WI38 (cell line): ENCODE data around the gene FCHO1.

Experiments used
- H3K4me3 ChIP-seq: 2 replicates; pipeline ENCODE4 v1.5.1; 2011; ENCODE audit warnings: low read depth, mild to moderate bottlenecking, control low read depth, low read length
- CTCF ChIP-seq: IDR thresholded peaks from 2 replicates; pipeline ENCODE4 v1.5.1; 2012; ENCODE audit warnings: low read depth, mild to moderate bottlenecking, control low read depth, low read length

Gene FCHO1

GRCh38 chr19:17748884-17749638 is 2.2 kb upstream of the FCHO1 start:
- no peak for TF ChIP-seq CTCF
- H3K4me3 ChIP-seq = no peak overlapping the region

GRCh38 chr19:17749912-17750317 is 1.4 kb upstream of the FCHO1 start:
- H3K4me3 ChIP-seq = no peak overlapping the region

GRCh38 chr19:17751912-17752273 is 616 bp downstream of the FCHO1 start:
- H3K4me3 ChIP-seq = no peak overlapping the region

More at GRCh38 chr19:17749912-17750317, 1.4 kb upstream of the FCHO1 start:
- TF ChIP-seq CTCF = no peak

GRCh38 chr19:17752865-17753639 is 1.8 kb downstream of the FCHO1 start:
- H3K4me3 ChIP-seq = no peak overlapping the region
- TF ChIP-seq CTCF = no peak

More at GRCh38 chr19:17751912-17752273, 616 bp downstream of the FCHO1 start:
- no peak for TF ChIP-seq CTCF

- TF ChIP-seq CTCF = no peak
- H3K4me3 ChIP-seq = no peak overlapping the region
Measured at GRCh38 chr19:17753976-17754375, 2.7 kb downstream of the FCHO1 start.

GRCh38 chr19:17754634-17755442 is 3.6 kb downstream of the FCHO1 start:
- TF ChIP-seq CTCF = no peak
- no peak overlapping the region for H3K4me3 ChIP-seq
